ENCODE measurements around the gene TMED10.
"Not testable (repeated sequence)": the region's sequence is repeated elsewhere in the genome, so short reads cannot be mapped to it uniquely, and the experiment has no call there.

TMED10 gene

GRCh38 chr14:75190023-75190422 lies 13.6 kb upstream of the TMED10 start:
- DNase-seq (ENCODE audit: low read depth), result no peak

DNA sequence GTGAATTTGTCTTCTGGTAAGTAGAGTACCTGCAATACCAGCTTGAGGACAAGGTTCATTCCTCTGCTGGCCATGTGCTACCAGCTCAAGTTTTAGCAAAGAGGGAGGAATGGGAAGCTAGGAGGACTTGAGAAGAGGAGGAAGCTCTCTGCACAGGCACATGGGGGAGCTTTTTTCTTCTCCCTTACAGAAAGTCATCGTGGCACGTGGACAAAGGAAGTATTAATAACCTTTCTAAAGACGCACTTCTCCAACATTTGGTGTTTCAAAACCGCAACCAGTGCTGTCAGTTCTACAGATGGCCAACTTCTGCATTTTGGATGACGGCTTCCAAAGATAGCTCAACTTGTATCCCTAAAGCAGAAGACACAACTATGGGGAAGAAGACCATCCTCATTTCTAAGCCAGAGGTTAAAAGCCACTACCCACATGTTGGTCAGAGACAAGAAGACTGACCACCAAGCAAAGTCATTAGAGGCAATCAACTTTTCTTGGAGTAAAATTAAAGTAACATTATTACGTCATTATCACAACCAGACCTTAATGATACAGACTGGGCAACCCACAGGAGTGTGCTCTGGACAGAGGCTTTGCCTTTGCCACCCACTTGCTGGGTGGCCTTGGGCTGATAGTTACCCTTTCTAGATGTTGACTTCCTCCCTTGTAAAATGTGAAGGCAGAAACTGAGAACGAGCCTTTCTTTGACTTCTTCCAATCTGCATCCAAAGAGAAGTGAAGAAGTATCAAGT lies 12.3 kb upstream of the TMED10 start:
- no peak for DNase-seq (ENCODE audit: low read depth)

DNA sequence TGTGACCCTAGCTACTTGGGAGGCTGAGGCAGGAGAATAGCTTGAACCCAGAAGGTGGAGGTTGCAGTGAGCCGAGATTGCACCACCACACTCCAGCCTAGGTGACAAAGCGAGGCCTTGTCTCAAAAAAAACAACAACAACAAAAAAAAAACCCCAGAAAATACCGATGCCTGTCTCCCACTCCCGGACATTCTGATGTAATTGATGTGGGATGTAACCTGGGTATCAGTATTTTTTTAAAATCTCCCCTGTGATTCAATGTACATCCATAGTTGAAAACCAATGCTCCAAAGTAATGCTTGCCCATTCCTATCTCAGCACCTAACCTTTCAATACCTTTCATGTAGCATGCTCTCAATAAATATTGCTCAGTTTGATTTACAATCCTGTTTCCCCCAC lies 11.7 kb upstream of the TMED10 start:
- DNase-seq (ENCODE audit: low read depth), result no peak

GRCh38 chr14:75186953-75187352 lies 10.5 kb upstream of the TMED10 start:
- no peak for DNase-seq (ENCODE audit: low read depth)

DNA sequence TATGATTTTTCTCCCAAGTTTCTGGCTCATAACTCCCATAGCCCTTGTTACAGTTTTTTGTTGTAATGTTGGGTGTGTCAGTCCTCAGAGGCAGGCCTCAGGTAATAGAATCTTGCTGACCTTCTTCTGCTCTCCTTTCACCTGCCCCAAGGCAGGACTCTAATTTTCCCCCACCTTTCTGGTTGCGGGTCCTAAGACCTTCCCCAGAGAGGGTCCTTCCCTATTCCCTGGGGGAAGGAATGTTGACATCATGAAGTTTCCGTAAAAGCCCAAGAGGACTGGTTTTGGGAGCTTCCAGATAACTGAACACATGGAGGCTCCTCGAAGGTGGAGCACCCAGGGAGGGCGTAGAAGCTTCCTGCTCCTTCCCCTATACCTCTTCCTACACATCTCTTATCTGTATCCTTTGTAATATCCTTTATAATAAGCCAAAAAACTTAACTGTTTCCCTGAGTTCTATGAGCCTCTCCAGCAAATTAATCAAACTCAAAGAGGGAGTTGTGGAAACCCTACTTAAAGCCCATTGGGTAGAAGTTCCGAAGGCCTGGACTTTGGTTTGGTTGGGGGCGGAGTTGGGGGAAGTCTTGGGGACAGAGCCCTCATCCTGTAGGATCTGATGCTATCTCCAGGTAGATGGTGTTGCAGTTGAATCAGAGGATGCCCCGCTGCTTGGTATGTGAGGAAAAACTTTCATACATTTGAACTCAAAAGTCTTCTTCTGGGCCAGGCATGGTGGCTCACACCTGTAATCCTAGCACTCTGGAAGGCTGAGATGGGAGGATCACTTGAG lies 9.0 kb upstream of the TMED10 start:
- no peak for DNase-seq (ENCODE audit: low read depth)

GRCh38 chr14:75184492-75184891 lies 8.1 kb upstream of the TMED10 start:
- DNase-seq (ENCODE audit: low read depth), result no peak

DNA sequence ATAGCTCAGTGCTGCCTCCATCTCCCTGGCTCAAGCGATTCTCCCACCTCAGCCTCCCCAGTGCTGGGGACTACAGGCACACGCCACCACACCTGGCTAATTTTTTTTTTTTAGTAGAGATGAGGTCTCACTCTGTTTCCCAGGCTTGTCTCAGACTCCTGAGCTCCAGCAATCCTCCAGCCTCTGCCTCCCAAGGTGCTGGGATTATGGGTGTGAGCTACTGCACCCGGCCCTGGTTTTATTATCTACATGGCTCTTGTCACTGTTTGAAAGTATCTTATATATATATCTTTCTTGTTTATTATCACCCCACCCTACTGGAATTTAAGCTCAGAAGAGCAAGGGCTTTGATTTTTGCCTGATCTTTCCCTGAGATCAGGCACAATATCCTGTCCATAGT lies 7.6 kb upstream of the TMED10 start:
- no peak for DNase-seq (ENCODE audit: low read depth)

GRCh38 chr14:75183225-75183624 lies 6.8 kb upstream of the TMED10 start:
- no peak for DNase-seq (ENCODE audit: low read depth)

DNA sequence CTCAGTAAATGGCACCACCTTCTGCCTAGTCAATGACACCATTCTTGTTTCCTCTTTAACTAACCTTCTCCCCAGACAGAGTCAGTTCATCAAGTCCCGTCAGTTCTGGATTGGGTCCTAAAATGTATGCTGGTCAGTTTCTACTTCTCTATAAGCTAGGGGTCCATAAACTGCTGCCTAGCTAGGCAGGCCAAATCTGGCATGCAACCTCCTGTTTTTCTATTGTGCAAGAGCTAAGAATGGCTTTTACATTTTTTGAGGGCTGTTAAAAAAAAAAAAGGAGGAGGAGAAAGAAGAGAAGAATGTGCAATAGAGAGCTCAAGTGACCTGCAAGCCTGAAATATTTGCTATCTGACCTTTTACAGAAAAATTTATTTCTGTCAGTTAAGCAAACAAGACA lies 6.4 kb upstream of the TMED10 start:
- peak; percentile 32 for DNase-seq (ENCODE audit: low read depth)

DNA sequence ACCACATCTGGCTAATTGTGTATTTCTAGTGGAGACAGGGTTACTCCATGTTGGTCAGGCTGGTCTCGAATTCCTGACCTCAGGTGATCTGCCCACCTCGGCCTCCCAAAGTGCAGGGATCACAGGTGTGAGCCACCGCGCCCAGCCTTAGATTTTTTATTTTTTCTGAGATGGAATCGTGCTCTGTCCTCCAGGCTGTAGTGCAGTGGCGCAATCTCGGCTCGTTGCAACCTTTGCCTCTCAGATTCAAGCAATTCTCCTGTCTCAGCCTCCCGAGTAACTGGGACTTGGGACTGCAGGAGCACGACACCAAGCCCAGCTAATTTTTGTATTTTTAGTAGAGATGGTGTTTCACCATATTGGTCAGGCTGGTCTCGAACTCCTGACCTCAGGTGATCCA lies 5.8 kb upstream of the TMED10 start:
- not testable (repeated sequence) for DNase-seq (ENCODE audit: low read depth)

GRCh38 chr14:75181293-75182062 lies 5.1 kb upstream of the TMED10 start:
- DNase-seq (ENCODE audit: low read depth), result no peak

DNA sequence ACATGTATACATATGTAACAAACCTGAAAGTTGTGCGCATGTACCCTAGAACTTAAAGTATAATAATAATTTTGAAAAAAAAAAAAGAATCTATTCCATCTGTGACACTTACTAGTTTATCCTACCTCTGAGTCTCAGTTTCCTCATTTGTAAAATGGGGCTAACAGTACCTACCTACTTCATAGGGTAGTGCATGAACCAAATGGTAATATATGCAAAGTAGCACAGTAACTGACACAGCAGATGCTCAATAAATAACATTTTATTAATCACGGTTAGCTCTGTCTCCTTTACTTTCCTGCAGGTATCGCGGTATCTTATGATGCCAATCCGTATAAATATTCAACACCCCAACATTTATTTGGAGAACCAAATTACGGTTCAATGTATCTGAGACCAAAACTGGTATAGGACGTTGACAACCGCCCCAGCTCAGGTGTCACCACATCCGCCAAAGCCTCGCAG lies 703 bp downstream of the TMED10 start:
- no peak for DNase-seq (ENCODE audit: low read depth)

- DNase-seq (ENCODE audit: low read depth), result no peak
These were observed 2.3 kb downstream of the TMED10 start for GRCh38 chr14:75174066-75174465.

DNA sequence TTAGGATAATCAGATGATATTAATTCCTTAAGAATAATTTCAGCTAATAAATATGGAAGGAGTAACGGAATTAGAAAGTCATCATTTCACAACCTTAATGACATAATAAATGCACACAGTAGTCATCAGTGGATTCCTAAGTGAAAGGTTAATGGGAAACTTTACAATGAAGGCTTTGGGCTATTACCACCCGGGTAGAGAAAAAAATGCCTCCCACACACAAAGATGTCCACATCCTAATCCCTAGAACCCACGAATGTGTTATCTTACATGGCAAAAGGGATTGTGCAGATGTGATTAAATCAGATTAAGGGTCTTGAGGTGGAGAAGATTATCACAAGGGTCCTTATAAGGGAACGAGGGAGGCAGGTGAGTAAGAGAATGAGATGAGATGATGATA lies 5.6 kb downstream of the TMED10 start:
- no peak for DNase-seq (ENCODE audit: low read depth)

DNA sequence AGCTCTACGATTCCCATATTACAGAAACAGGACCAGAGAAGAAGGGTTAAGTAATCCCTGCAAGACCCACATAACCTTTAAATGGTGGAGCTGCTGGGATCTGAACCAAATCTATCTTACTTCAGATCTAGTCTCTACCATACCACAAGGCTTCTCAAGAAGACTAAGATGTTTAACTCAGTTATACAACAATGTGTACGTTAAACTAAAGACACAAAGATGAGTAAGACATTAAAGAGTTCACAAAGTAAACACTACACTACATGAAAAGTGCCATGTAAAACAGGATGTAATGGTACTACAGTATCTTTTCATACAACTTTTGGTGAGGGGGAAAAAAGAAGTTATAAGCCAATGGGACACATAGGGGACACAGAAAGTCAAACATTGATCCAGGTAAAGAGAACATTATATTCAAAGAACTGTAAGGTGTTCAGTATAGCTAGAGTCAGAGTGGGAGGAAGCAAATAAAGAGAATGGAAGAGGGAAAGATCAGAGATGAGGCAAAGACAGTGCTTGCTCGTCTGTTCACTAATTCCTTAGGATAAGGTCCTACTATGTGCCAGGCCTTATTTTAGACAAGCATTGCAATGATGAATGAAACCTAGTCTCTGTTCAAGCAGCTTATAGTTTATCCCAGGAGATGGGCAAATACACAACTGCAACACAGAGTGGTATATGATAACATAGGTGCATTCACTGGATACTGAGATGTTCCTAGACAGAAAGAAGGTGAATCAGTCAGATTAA lies 7.7 kb downstream of the TMED10 start:
- no peak for DNase-seq (ENCODE audit: low read depth)

GRCh38 chr14:75167325-75167724 lies 9.1 kb downstream of the TMED10 start:
- no peak for DNase-seq (ENCODE audit: low read depth)

DNA sequence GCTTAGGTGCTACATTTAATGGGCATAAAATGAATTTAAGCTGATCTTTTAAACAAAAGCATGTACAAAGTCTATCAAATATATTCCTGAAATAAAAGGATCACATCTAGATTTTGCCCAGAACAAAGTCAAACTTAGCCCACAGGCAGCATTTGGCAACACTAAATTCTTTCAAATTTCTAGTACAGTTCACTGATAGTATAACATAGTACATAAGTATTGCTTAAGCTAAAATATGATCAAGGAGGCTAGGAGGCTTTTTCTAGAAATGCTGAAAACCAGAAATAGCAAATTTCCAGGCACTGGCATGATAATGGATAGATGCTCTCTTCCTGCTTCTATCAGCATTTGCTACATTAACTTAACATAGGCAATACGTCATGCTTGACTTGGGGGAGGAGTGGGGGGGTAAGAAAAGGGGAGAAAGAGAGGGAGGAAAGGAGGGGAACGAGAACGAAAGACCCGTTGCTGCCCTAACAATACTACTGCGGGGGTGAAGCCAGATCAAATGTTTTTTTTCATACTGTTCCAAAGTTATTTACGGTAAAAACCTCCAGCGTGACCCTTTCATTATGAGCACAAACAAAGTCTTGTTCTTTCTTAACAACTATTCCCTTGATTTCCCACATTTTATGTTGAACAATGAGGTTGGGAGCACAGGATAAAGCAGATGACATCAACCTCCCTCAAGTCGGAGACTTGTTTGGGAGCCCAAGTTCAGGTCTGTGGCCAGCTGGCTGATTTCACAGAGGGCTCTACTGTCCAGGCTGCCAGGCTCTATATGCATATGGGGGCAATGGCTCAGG lies 10.6 kb downstream of the TMED10 start:
- no peak for DNase-seq (ENCODE audit: low read depth)

- no peak for DNase-seq (ENCODE audit: low read depth)
These were observed 11.6 kb downstream of the TMED10 start for GRCh38 chr14:75164809-75165208.

- DNase-seq (ENCODE audit: low read depth), result no peak
These were observed 12.7 kb downstream of the TMED10 start for GRCh38 chr14:75163677-75164076.

GRCh38 chr14:75162631-75163030 lies 13.8 kb downstream of the TMED10 start:
- DNase-seq (ENCODE audit: low read depth), result no peak

Measured in non-pigmented ciliary epithelial cell (primary cell).